Activated CD4-positive, alpha-beta T cell treated with anti-CD3 and anti-CD28 coated beads for 36 hours (primary cell): ENCODE results near the gene SMC6. TPM values are rescaled to one million over a fixed set of nuclear protein-coding genes. Genes with fewer than 3 reads are reported as not detected.

ENCODE experiments used
- ATAC-seq: fragments of 200-7000 bp; cut with Tn5 transposase; one replicate; pipeline ENCODE4 v1.10.0; 2021; ENCODE audit warnings: mild to moderate bottlenecking, moderate library complexity
- CTCF ChIA-PET: fragments of 350-600 bp; sonication (Branson Sonifier 250); formaldehyde crosslinking; loops from one replicate; lab custom pipeline; 2021; ENCODE audit warnings: antibody characterized with exemption; lab: Charles Lee
- POLR2A ChIA-PET: fragments of 350-600 bp; sonication (Branson Sonifier 250); formaldehyde crosslinking; loops from one replicate; lab custom pipeline; 2021; ENCODE audit warnings: antibody characterized with exemption, inconsistent platforms; lab: Charles Lee
- DNase-seq: peaks from one replicate; pipeline ENCODE4 v3.0.0-alpha.2; 2020
- H3K27ac Mint-ChIP-seq: one replicate; pipeline ENCODE4 v1.8.0; 2021; ENCODE audit warnings: mixed read lengths
- H3K27me3 Mint-ChIP-seq: one replicate; pipeline ENCODE4 v1.8.0; 2021; ENCODE audit warnings: mixed read lengths
- H3K36me3 Mint-ChIP-seq: one replicate; pipeline ENCODE4 v1.8.0; 2021; ENCODE audit warnings: low read depth, mixed read lengths
- H3K4me1 Mint-ChIP-seq: one replicate; pipeline ENCODE4 v1.8.0; 2021; ENCODE audit warnings: mixed read lengths
- H3K4me3 Mint-ChIP-seq: one replicate; pipeline ENCODE4 v1.8.0; 2021; ENCODE audit warnings: mild to moderate bottlenecking, moderate library complexity, mixed read lengths
- H3K9me3 Mint-ChIP-seq: one replicate; pipeline ENCODE4 v1.8.0; 2021; ENCODE audit warnings: low read depth, mixed read lengths
- intact Hi-C, 2 experiments: fragments of 100-400 bp; cut with DNase I in 1 of 2; cut with micrococcal nuclease in 1 of 2; formaldehyde crosslinking; loops; one replicate each; pipeline versions ENCODE4 v1.14.2 to v1.15.1; 2022 to 2024; cut with DNase I, micrococcal nuclease
- total RNA-seq, 2 experiments: library from RNA; stranded (reverse); gene quantifications; one replicate each; pipeline ENCODE4 v1.2.3, GENCODE V29; 2021

Gene SMC6
- total RNA-seq, 2 experiments from 2014 or later: 25.4 to 26.3 TPM

DNA sequence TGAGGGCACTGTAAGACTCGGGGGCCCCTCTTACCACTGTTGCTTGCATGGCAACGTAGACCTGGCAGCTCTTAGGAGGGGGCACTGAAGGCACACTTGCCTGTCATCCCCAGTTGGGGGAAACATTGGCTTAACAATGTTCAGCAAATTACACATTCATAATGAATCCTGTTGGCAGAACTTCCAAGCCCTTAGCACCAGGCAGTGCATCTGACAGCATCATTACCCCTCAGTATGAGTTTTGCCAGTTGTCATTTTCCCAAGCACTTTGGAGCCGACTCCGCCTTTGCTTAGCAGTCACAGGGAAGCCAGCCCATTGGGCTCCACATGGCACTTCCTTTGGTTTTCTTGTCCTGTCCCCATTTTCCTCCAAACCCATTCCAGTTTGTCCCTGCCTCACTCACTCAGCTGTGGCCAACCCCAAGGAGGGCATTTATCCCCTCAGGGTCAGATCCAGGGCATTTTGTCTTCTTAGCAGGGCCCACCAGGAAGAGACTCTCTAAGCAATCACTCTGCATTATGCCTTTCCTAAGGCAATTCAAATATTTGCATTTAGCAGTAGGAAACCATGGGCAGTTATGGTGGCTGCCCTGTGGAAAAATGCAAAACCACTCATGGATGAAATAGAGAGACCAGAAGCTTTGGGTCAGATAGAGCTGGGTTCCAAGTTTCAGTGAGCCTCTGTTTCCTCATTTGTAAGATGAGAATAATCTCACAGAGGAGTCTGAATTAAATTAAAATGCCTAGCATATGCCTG is 139.3 kb downstream of the SMC6 start:
- Mint-ChIP-seq H3K9me3 (no peaks in the 10 kb centered on the region), H3K36me3 (no peaks in the 10 kb centered on the region), H3K27ac (no peak overlapping the region), H3K4me1 (no peaks in the 10 kb centered on the region), H3K4me3 (no peak overlapping the region), H3K27me3 (no peaks in the 10 kb centered on the region)
- intact Hi-C loops: no loop called here
- DNase-seq: no peak
- CTCF ChIA-PET: no interaction called here
- no peak for ATAC-seq
- POLR2A ChIA-PET: no interaction called here

Other genes starting within 250 kb of the SMC6 start
- not detected for gene RAD51AP2, start 235.4 kb downstream of the SMC6 start, total RNA-seq
- gene VSNL1, start 213.1 kb downstream of the SMC6 start, total RNA-seq: not detected
- 10 to 100 TPM; 21.9 to 25.4 TPM for gene GEN1, start 328 bp upstream of the SMC6 start, total RNA-seq
- gene MSGN1, start 62.6 kb upstream of the SMC6 start, total RNA-seq: not detected
- gene KCNS3, start 124.9 kb upstream of the SMC6 start, total RNA-seq: under 1 TPM; 0.07 to 0.11 TPM